Stomach smooth muscle (tissue), 2 donors: ENCODE measurements around the gene YDJC.
"Not testable (repeated sequence)": the region's sequence is repeated elsewhere in the genome, so short reads cannot be mapped to it uniquely, and the experiment has no call there.

Experiments
- H3K27ac ChIP-seq: one replicate; pipeline ENCODE4 v1.7.0; 2013; ENCODE audit warnings: mild to moderate bottlenecking, low read length, inconsistent platforms
- H3K27me3 ChIP-seq, 2 donors: one replicate each; pipeline ENCODE4 v1.7.0; 2013; ENCODE audit warnings: low read length in 2 of 2; ENCODE audit not compliant: insufficient read depth in 2 of 2, control insufficient read depth in 1 of 2
- H3K36me3 ChIP-seq, 2 donors: one replicate each; pipeline ENCODE4 v1.7.0; 2013; ENCODE audit warnings: low read length in 2 of 2; ENCODE audit not compliant: control insufficient read depth in 2 of 2, insufficient read depth in 2 of 2
- H3K4me1 ChIP-seq: one replicate; pipeline ENCODE4 v1.7.0; 2013; ENCODE audit warnings: low read length; ENCODE audit not compliant: control insufficient read depth, insufficient read depth
- H3K4me3 ChIP-seq, 2 donors: one replicate each; pipeline ENCODE4 v1.7.0; 2013; ENCODE audit warnings: low read length in 2 of 2
- H3K9ac ChIP-seq, 2 donors: one replicate each; pipeline ENCODE4 v1.7.0; 2013; ENCODE audit warnings: low read length in 2 of 2, mild to moderate bottlenecking in 1 of 2
- H3K9me3 ChIP-seq, 2 donors: one replicate each; pipeline ENCODE4 v1.7.0; 2013; ENCODE audit warnings: low read length in 2 of 2; ENCODE audit not compliant: control insufficient read depth in 2 of 2
- donor health status: healthy.
- donor health status: Pancreatic carcinoma.

Gene YDJC

DNA sequence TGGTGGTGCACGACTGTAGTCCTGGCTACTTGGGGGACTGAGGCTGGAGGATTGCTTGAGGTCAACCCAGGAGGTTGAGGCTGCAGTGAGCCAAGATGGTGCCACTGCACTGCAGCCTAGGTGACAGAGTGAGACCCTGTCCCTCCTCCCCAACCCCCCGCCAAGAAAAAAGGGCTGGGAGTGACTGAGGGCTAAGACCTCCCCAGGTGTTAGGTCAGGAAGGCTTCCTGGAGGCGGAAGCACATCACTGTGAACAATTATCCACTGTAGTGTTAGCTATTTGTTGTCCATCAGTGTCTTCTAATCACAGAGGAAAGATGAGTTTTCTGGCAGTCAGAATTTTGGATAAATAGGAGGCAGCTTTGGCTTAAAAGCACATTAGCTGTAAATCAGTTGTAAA lies 8.8 kb downstream of the YDJC start:
- H3K36me3 ChIP-seq = peaks cover 3 to 6% of the 10 kb centered on the region in 2 donors
- no peak overlapping the region for H3K4me3 ChIP-seq
- no peak overlapping the region for H3K27ac ChIP-seq
- H3K9ac ChIP-seq = no peak overlapping the region
- H3K9me3 ChIP-seq = no peaks in the 10 kb centered on the region
- peaks cover 24% of the 10 kb centered on the region for H3K4me1 ChIP-seq
- H3K27me3 ChIP-seq = no peaks in the 10 kb centered on the region

DNA sequence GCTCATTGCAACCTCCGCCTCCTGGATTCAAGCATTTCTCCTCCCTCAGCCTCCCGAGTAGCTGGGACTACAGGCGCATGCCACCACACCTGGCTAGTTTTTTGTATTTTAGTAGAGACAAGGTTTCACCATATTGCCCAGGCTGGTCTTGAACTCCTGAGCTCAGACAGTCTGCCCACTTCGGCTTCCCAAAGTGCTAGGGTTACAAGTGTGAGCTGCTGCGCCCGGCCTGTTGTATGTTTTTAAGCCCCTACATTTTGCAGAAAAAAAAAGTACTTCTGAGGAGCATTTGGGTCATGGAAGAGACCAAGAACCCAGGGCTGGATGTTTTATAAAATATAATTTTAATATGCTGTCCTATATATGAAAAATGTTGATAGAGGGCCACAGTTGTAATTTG lies 12.5 kb downstream of the YDJC start:
- not testable (repeated sequence) for H3K4me1 ChIP-seq, H3K9me3 ChIP-seq, H3K9ac ChIP-seq, H3K27ac ChIP-seq, H3K27me3 ChIP-seq, H3K4me3 ChIP-seq
- H3K36me3 ChIP-seq = peaks cover 6 to 11% of the 10 kb centered on the region in 2 donors

DNA sequence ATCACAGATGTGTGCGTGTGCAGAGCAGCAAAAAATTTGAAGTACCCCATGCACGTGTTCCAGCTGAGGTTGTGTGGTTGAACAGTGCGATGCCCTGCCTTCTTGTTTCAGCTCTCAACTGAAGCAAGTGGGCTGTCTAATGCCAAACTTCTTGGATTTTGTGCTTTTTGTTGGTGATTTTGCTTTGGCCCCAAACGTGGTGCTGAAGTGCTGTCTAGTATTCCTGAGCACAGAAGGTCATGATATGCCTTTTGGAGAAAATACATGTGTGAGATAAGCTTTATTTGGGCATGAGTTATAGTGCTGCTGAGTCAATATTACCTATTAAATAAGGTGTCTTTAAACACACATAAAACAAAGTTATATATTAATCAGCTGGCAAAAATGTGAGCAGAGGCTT lies 14.1 kb downstream of the YDJC start:
- H3K27me3 ChIP-seq = no peaks in the 10 kb centered on the region
- H3K4me1 ChIP-seq = no peaks in the 10 kb centered on the region
- H3K4me3 ChIP-seq = no peak overlapping the region
- H3K36me3 ChIP-seq = peaks cover 12 to 23% of the 10 kb centered on the region in 2 donors
- no peak overlapping the region for H3K9ac ChIP-seq
- no peak overlapping the region for H3K27ac ChIP-seq
- H3K9me3 ChIP-seq = no peaks in the 10 kb centered on the region

DNA sequence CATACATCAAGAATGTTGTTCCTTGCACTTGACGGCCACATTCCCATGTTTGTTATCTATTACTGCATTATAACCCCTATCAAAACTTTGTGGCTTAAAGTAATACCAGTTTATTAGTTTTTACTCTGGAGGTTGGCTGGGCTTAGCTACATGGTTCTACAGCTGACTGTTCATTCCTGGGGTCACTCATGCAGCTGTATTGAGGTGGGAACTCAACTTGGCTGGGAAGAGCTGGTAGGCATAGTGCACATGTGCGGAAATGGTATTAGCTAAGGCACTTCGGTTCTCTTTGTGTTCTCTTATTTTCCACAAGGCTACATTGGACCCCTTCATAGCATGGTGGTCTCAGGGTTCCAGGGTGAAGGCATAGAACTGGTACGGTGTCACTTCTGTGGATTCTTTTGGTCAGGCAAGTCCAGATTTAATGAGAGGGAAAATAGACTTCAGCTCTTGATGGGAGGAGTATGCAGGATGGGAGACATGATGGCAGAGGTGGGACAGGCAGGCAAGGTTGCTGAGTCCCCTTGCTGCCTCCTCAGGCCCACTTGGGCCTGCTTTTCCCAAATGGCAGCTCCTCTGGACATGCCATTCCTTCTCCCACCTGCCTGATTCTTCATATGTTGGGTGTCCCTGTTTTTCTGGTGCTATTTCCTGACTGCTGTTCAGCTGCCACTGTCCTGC lies 16.1 kb downstream of the YDJC start:
- no peaks in the 10 kb centered on the region for H3K27me3 ChIP-seq
- H3K9me3 ChIP-seq = no peaks in the 10 kb centered on the region
- peaks cover 15 to 25% of the 10 kb centered on the region in 2 donors for H3K36me3 ChIP-seq
- no peaks in the 10 kb centered on the region for H3K4me1 ChIP-seq
- no peak overlapping the region for H3K9ac ChIP-seq
- H3K4me3 ChIP-seq = no peak overlapping the region
- H3K27ac ChIP-seq = no peak overlapping the region

DNA sequence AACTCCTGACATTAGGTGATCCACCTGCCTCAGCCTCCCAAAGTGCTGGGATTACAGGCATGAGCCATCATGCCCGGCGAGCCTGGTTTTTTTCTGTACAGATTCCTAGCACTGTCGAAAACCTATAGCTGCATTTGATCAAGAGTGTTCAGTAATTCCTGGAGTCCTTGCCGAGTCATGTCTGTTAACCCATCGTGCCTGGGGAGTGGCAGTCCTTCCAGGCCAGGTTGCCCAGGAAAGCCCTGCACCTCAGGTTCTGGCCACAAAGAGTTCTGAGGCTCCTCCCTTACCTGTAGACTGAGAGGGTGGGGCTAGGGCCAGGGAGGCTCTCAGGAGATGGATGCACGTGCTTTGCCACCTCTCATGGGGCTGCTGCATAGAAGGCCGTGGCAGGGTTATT lies 17.0 kb downstream of the YDJC start:
- no peaks in the 10 kb centered on the region for H3K27me3 ChIP-seq
- H3K36me3 ChIP-seq = peaks cover 15 to 25% of the 10 kb centered on the region in 2 donors
- no peak overlapping the region for H3K27ac ChIP-seq
- no peaks in the 10 kb centered on the region for H3K9me3 ChIP-seq
- no peak overlapping the region for H3K9ac ChIP-seq
- H3K4me1 ChIP-seq = no peaks in the 10 kb centered on the region
- no peak overlapping the region for H3K4me3 ChIP-seq

DNA sequence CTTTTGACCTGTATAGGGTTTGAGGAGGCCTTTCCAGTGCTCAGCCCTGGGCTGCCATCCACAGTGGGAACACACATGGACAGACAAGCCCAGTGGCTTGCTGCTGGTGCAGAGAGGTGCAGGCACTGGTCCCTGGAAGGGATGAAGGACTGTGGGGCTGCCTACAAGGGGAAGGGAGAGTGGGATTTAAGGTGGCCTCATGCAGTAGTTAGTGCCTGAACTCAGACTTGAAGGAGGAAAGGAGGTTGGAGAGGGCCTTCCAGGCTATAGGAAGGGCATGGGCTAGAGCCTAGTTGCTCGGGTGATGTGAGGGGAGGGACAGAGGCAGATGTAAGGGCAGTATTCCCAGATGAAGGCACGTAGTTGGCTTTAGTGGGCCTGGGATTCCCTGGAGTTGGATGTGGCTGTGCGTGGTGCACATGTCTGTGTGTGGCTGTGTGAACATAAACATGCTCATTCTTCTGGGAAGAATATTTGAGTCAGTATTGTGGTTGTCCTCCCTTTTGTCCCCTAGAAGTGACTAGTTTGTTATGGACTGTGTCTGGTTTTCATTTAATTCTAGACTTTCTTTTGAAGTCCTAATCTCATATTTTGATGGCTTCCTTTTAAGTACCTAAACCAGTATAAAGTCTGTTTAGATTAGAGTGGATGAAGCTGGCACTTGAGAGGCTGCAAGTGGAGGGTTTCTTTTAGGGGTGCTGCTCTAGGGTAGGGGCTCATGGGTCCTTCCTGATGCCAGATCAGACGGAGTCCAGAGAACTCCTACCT lies 18.4 kb downstream of the YDJC start:
- Histone ChIP-seq H3K36me3 (peaks cover 15 to 25% of the 10 kb centered on the region in 2 donors), H3K4me3 (no peak overlapping the region), H3K4me1 (peaks cover 7% of the 10 kb centered on the region)

DNA sequence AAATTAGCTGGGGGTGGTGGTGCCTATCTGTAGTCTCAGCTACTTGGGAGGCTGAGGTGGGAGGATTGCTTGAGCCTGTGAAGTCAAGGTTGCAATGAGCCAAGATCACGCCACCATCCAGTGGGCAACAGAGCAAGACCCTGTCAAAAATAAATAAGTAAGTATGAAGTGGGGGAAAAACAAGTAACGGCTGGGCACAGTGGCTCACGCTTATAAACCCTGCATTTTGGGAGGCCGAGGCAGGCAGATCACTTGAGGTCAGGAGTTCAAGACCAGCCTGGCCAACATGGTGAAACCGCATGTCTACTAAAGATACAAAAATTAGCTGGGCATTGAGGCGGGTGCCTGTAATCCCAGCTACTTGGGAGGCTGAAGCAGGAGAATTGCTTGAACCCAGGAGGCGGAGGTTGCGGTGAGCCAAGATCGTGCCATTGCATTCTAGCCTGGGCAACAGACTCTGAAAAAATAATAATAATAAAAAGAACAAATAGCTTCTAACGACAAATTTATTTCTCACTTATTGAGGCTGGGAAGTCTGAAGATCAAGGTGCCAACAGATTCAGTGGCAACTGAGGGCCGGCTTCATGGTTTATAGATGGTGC lies 20.2 kb downstream of the YDJC start:
- H3K27me3 ChIP-seq, H3K4me1 ChIP-seq: not testable (repeated sequence)

More for the DNA sequence above, 18.4 kb downstream of the YDJC start:
- H3K9me3 ChIP-seq = no peaks in the 10 kb centered on the region
- no peaks in the 10 kb centered on the region for H3K27me3 ChIP-seq
- no peak overlapping the region for H3K27ac ChIP-seq
- H3K9ac ChIP-seq = no peak overlapping the region

DNA sequence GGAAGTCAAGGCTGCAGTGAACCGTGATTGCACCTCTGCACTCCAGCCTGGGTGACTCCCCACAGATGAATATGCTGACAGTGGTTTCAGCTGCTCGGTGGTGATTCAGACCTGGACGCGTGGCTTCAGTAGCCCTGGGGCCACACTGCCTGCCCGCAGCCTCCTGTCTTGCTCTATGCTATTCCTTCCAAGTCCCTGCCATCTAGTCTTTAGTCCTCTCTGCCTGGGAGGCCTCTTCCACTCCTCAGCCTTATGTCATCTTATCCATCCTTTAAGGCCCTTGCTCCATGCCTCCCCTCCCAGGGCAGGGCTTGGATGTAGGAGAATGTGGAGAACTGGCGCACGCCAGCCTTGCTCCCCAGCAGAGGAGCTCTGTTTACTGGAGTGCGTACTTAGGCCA lies 23.0 kb downstream of the YDJC start:
- no peak overlapping the region for H3K4me3 ChIP-seq
- H3K36me3 ChIP-seq = peaks cover 14 to 18% of the 10 kb centered on the region in 2 donors
- peaks cover 7% of the 10 kb centered on the region for H3K4me1 ChIP-seq
- H3K9ac ChIP-seq = no peak overlapping the region
- no peaks in the 10 kb centered on the region for H3K9me3 ChIP-seq
- H3K27ac ChIP-seq = no peak overlapping the region
- H3K27me3 ChIP-seq = no peaks in the 10 kb centered on the region

More for the DNA sequence above, 20.2 kb downstream of the YDJC start:
- peaks cover 15 to 25% of the 10 kb centered on the region in 2 donors for H3K36me3 ChIP-seq
- H3K27ac ChIP-seq, H3K4me3 ChIP-seq, H3K9ac ChIP-seq, H3K9me3 ChIP-seq: not testable (repeated sequence)

DNA sequence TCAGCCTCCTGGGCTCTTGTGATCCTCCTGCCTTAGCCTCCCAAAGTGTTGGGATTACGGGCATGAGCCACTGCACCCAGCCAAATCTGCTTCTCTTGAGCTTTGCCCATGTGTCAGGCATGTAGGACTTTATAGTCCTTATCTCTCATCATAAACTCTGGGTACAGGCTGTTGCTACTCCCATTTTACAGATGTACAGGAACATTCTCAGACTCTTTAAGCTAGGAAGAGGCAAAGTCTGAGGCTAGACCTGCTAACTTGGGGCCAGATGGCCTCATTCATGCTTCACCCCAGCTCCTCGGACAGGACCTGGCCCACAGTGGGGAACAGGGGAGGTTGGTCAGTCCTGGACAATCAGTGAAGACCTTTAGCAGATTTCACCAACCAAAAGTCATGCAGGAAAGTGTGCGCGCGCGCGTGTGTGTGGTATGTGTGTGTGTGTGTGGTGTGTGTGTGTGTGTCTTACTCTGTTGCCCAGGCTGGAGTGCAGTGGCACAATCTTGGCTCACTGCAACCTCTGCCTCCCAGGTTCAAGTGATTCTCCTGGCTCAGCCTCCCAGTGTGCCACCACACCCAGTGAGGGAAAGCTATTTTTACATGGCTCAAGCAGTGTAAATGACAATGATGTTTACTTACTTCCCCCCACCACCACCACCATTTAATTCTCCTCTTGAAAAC lies 23.8 kb downstream of the YDJC start:
- Histone ChIP-seq H3K27me3 (no peaks in the 10 kb centered on the region), H3K27ac (no peak overlapping the region), H3K36me3 (peaks cover 6 to 10% of the 10 kb centered on the region in 2 donors), H3K4me3 (no peak overlapping the region), H3K9me3 (no peaks in the 10 kb centered on the region), H3K9ac (no peak overlapping the region), H3K4me1 (peaks cover 7% of the 10 kb centered on the region)

DNA sequence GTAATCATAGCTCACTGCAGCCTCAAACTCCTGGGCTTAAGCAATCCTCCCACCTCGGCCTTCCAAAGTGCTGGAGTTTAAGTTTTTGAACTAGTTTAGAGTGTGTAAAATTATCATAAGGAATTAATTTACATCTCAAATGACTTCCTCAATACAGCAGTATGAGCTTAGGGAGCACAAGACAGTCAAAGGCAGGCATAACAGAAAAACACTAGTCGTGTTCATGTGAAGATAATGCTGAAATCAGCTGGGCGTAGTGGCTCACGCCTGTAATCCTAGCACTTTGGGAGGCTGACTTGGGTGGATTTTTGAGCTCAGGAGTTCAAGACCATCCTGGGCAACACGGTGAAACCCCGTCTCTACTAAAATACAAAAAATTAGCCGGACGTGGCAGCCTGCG lies 25.8 kb downstream of the YDJC start:
- Histone ChIP-seq H3K9me3 (no peaks in the 10 kb centered on the region), H3K4me1 (peaks cover 9% of the 10 kb centered on the region), H3K36me3 (peaks cover 3 to 6% of the 10 kb centered on the region in 2 donors), H3K27ac (no peak overlapping the region), H3K4me3 (no peak overlapping the region), H3K27me3 (no peaks in the 10 kb centered on the region), H3K9ac (no peak overlapping the region)
